PFSK-1 (cell line): Measurements from ENCODE around the gene APOH.

Experiments used
- FOXP2 ChIP-seq: optimal IDR thresholded peaks from 2 replicates; pipeline ENCODE3; 2011; ENCODE audit warnings: borderline replicate concordance, control low read depth, inconsistent platforms; ENCODE audit not compliant: insufficient read depth; ENCODE audit errors: extremely low read length, extremely low read depth
- POLR2AphosphoS5 ChIP-seq: IDR thresholded peaks from 2 replicates; pipeline ENCODE4 v1.6.1; 2012; ENCODE audit warnings: low read depth, mild to moderate bottlenecking, control low read depth, low read length, moderate library complexity
- REST ChIP-seq, 2 experiments: IDR thresholded peaks; 2 replicates each; pipeline versions ENCODE4 v1.6.1 to v1.8.0; 2011 to 2012; ENCODE audit warnings: low read depth in 2 of 2, low read length in 2 of 2, control low read depth in 1 of 2, inconsistent platforms in 1 of 2, mild to moderate bottlenecking in 1 of 2, moderate library complexity in 1 of 2; ENCODE audit not compliant: insufficient read depth in 1 of 2
- SIN3A ChIP-seq: IDR thresholded peaks from 2 replicates; pipeline ENCODE4 v1.6.1; 2012; ENCODE audit warnings: mild to moderate bottlenecking, low read length, moderate library complexity, borderline replicate concordance; ENCODE audit not compliant: insufficient read depth
- TAF1 ChIP-seq: IDR thresholded peaks from 2 replicates; pipeline ENCODE4 v1.6.1; 2012; ENCODE audit warnings: low read length, control low read depth, borderline replicate concordance; ENCODE audit not compliant: insufficient read depth

Gene APOH

DNA sequence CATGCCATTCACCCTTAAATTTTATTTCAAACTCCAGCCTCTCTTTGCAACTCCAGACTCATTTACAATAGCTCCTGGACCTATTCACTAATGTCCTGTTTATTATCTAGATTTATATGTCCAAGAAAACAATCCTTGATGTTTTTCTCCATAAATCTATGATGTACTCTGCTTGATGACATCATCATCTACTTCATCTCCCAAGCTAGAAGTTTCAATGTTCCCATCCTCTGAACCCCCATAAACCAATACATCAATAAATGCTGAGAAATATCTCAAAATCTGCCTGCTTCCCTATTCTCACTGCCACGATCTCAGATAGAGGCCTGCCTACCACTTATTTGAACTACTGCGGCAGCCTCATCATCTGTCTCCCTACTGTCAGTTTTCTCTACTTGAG lies 41.5 kb downstream of the APOH start:
- no peak for TF ChIP-seq SIN3A
- no peak for TF ChIP-seq FOXP2
- no peak for TF ChIP-seq POLR2AphosphoS5
- no peak for TF ChIP-seq TAF1
- no peak for TF ChIP-seq REST (IDR thresholded peaks at IDR 0.05; ENCODE audit: insufficient read depth in 1 of 2, low read depth in 2 of 2, low read length in 2 of 2)

DNA sequence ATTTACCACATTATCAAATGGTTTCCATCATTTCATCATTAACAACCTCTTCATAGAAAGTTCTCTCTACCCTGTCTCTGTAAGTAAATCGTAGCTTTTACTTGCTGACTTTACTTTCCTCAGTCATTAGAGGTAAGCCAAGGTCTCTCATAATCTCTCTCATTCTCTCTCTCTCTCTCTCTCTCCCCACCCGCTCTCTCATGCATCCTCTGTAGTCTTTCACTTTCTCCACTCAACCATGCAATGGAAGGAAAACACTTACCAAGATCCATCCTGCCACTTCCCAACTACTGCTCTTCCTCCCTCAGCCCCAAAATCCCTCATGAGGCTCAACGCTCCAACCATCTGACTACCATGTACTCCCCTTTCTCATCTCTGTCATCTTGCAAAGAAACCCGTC lies 43.4 kb downstream of the APOH start:
- TF ChIP-seq POLR2AphosphoS5: no peak
- TF ChIP-seq TAF1: no peak
- TF ChIP-seq REST (IDR thresholded peaks at IDR 0.05; ENCODE audit: insufficient read depth in 1 of 2, low read depth in 2 of 2, low read length in 2 of 2): no peak
- TF ChIP-seq SIN3A: no peak
- no peak for TF ChIP-seq FOXP2

DNA sequence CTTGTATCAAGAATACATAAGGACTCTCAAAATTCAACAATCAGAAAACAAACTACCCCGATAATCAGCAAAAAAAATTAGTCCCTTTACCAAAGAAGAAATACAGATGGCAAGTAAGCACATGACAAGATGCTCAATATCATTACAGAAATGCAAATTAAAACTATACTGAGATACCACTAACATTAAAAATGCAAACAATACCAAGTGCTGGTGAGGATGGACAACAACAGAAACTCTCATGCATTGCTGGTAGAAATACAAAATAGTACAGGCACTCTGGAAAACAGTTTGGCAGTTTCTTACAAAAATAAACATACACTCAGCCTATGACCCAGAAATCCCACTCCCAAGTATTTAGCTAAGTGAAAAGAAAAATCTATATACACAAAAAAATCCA lies 44.8 kb downstream of the APOH start:
- TF ChIP-seq POLR2AphosphoS5 (no peak), SIN3A (no peak), TAF1 (no peak), REST (IDR thresholded peaks at IDR 0.05; ENCODE audit: insufficient read depth in 1 of 2, low read depth in 2 of 2, low read length in 2 of 2) (no peak), FOXP2 (no peak)

DNA sequence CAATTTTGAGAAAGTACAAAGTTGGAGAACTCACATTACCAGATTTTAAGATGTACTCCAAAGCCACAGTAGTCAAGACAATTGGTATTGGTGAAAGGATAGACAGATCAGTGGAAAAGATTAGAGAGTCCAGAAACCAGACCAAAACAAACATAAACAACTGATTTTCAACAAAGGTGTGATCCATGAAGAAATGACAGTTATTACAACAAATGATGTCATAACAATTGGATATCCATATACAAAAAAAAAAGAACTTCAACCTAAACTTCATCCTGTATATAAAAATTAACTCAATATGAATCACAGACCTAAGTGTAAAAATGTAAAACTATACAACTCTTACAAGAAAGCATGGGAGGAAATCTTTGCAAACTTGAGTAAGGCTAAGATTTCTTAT lies 45.7 kb downstream of the APOH start:
- TF ChIP-seq POLR2AphosphoS5 (no peak), SIN3A (no peak), REST (IDR thresholded peaks at IDR 0.05; ENCODE audit: insufficient read depth in 1 of 2, low read depth in 2 of 2, low read length in 2 of 2) (no peak), FOXP2 (no peak), TAF1 (no peak)

- TF ChIP-seq FOXP2 (no peak), SIN3A (no peak), POLR2AphosphoS5 (no peak), TAF1 (no peak), REST (IDR thresholded peaks at IDR 0.05; ENCODE audit: insufficient read depth in 1 of 2, low read depth in 2 of 2, low read length in 2 of 2) (no peak)
These were observed 50.6 kb downstream of the APOH start for GRCh38 chr17:66178642-66179041.
